GM21390 (cell line): ENCODE data around the gene DNAH10.

Source experiments
- ATAC-seq: cut with Tn5 transposase; IDR thresholded peaks from one replicate; pipeline ENCODE4 v1.9.1; 2021; ENCODE audit not compliant: unreplicated experiment

DNAH10 gene

DNA sequence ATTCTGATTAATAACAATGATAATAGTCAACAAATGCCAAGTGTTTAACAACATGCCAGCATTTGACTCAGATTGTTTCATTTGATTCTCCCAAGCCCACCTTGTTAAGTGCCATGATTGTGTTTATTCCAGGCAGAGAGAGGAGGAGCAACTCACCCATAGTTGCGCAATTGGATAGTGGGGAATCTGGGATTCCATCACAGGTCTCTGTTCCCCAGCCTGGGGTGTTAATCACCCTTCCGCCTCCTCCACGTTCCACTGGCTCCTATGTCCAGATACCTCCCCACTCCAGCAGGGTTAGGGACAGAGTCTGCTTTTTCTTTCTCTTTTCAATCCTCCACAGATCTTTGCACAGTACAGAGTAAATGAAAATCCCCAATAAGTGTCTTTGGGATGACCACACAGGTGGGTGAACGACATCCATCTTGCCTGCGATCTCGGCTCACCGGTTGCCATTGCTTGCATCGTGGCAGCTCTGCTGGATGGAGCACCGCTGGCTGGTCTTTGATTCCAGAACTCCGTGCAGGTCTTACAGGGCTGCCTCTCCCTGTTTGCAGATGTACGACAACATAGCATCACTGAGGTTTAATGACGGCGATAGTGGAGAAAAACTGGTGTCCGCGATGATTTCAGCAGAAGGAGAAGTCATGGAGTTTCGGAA, 78.8 kb downstream of the DNAH10 start:
- no peak for ATAC-seq

DNA sequence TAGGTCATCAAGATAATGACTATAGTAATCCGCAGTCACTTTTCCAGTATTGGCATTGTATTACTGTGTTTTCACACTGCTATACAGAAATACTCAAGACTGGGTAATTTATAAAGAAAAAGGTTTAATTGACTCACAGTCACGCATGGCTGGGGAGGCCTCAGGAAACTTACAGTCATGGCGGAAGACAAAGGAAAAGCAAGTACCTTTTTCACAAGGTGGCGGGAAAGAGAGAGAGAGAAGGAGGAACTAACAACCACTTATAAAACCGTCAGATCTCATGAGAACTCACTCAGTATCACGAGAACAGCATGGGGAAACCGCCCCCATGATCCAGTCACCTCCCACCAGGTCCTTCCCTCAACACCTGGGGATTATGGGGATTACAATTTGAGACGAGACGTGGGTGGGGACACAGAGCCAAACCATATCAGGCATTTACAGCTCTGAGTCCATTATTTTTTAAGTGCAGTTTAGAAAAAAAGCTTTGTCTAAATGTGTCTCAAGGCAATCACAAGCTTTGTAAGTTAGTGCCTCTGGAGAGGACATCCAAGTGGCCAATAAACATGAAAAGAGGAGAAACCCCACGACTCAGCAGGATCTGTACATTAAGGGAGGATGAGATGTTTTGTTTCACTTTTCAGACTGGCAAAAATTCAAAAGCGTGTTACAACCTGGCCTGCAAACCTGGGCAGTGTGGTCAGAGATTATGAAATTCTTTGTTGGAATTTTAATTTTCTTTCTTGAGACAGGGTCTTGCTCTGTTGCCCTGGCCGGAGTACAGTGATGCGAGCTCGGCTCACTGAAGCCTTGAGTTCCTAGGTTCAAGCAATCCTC, 82.0 kb downstream of the DNAH10 start:
- ATAC-seq: no peak

DNA sequence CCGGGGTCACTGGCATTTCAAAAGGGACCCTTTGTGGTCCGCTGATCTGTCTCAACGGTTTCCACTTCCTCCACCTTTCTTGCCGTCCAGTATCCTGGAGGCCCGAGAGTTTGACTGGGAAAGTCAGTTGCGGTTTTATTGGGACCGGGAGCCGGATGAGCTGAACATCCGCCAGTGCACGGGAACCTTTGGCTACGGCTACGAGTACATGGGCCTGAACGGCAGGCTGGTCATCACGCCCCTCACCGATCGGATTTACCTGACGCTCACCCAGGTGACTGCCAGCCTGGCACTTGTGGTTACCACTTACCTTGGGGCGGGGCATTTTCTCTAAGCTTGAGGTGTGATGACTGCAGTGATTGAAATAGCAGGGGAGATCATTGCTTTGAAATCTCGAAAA, 83.8 kb downstream of the DNAH10 start:
- ATAC-seq: no peak

- ATAC-seq: no peak
Observed at GRCh38 chr12:123846340-123846739, 84.2 kb downstream of the DNAH10 start.

DNA sequence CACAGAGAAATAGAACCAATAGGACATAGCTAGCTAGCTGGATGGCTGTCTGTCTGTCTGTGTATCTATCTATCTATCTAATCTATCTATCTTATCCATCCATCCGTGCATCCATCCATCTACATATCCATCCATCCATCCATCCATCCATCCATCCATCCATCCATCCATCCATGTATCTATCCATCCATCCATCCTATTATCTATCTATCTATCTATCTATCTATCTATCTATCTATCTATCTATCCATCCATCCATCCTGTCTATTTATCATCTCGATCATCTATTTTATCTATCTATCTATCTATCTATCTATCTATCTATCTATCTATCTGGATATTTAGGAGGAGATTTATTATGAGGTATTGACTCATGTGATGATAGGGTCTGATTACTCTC, 84.9 kb downstream of the DNAH10 start:
- no peak for ATAC-seq

GRCh38 chr12:123847876-123848275, 85.8 kb downstream of the DNAH10 start:
- ATAC-seq: no peak

DNA sequence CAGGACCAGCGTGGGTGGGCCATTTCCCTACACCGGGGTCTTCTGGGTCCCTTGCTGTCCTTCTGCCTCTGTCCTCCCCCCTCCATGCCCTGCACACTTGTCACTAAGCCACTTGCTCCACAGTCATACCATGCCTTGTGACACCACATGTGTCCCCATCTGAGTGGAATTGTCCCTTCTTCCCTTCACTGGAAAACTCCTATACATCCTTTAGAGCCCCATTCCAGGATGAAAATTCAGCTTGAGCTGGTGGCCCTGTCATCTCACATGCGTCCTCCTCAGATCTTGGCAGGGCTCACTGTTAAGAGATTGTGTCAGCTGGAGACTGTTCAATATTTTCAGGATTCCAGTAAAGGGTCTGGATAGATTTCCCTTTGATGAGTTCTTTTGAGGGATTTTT, 87.4 kb downstream of the DNAH10 start:
- no peak for ATAC-seq

DNA sequence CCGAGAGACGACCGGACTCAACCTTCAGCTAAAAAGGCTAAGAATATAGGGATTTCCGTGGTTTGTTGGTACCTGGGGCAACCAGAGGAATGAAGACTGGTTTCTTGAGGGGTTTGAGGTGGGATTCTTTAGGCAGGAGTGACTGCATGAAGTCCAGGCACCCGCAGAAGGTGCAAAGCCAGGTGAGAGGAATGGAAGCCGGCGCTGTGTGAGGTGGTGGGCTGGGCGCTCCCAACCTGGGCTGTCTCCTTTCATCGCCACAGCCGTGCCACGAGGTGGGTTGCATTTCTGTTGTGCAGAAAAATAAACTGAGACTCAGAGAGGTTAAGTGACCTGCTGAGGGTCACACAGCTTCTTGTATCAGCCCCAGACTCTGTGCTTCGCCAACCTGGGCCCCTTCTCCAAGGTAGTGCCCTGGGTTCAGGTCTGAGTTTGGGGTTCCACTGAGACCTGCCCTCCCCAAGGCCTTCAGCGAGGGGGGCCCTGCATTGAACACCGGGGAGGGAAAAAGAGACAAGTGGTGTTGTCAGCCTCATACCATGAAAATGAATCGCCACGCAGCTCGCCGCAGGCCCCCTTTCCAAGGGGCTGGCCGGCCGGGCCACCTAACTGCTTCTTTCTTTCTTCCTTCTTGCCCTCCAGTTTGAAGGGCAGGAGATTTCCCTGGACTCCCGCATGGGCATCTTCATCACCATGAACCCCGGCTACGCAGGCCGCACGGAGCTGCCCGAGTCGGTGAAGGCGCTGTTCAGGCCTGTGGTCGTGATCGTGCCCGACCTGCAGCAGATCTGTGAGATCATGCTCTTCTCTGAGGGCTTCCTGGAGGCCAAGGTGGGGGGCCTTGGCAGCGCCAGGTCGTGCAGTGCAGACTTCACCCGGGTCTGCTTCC, 88.4 kb downstream of the DNAH10 start:
- ATAC-seq: no peak

DNA sequence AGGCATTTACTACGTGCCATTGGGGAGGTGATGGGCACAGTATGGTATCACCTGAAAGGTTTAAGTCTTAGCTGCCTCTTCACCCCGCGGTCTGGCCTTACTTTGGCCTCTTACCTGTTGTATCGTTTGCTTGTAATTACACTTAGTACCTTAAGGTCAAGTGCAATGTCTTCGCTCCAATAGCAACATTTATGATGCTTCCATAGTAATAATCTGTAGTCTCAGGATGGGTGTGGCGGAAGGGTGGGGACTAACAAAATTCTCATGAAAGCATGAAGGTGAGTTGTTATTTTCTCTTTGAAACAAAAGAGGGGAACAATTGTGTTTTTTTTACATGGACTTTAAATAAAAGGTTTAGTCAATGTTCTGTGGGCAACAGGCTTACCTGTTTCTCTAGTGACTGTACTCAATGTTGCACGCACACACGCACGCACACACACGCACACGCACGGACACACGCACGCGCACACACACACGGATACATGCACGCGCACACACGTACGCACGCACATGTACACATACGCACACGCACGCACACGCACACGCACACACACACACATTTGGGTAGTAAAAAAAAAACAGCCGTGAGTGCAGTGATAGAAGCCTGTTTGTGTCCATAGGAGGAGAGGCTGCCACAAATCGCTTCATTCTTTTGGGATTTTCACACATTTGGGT, 91.4 kb downstream of the DNAH10 start:
- no peak for ATAC-seq

GRCh38 chr12:123854232-123854631, 92.1 kb downstream of the DNAH10 start:
- no peak for ATAC-seq

GRCh38 chr12:123854918-123855317, 92.8 kb downstream of the DNAH10 start:
- ATAC-seq: no peak

DNA sequence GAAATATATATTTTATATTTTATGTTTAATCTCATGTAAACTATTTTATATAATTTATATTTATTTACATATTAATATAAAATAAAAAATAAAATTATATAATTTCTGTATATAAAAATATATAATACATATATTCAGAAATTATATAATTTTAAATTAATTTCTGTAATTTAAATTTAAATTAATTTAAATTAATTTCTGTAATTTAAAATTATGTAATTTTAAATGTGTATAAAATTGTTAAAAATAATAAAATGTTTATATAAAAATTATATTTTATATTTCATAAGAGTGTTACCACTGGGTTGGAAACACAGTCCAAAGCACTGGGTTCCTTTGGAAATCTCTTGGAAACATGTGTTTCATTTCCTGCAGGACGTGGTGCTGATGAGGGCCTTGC, 94.6 kb downstream of the DNAH10 start:
- ATAC-seq: no peak

- no peak for ATAC-seq
Observed at GRCh38 chr12:123858176-123858575, 96.1 kb downstream of the DNAH10 start.

GRCh38 chr12:123859035-123859434, 96.9 kb downstream of the DNAH10 start:
- ATAC-seq: no peak

GRCh38 chr12:123860377-123860776, 98.3 kb downstream of the DNAH10 start:
- ATAC-seq: no peak

GRCh38 chr12:123861392-123861791, 99.3 kb downstream of the DNAH10 start:
- ATAC-seq: no peak

DNA sequence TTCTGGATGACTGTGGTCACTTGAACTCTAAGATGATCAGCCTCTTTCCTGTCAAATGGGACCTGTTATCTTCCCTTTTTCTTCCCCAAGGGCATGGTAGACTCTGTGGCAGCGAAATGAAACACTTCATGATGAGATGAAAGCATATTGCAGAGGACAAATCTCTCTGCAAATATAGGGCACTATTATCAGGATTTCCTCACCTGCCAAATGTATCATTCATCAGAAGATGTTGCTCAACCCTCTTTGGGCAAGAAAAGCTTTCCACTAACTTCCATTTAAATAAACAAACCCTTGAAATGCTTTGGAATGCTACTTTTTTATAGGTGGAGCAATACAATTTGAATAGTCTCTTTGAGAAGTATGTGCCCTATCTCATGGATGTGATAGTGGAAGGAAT, 105.0 kb downstream of the DNAH10 start:
- ATAC-seq: no peak

DNA sequence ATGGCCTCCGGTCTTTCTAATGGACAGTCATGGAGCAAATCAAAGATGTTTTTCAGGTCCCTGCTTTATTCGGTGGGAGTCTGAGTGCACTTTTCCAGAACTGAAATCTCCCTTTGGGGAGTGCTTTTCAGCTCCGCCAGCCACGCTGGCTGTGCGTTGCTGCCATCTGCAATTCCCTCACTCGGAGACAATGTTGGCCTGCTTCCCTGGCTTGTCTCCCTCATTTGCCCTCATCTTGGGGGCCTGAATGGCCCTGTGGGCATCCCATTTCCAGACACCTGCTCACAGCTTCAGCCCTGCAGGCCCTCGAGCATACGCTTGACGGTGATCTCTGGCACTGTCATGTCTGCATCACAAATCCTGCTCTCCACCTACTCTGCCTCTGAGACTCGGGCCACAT, 106.7 kb downstream of the DNAH10 start:
- no peak for ATAC-seq

GRCh38 chr12:123873793-123874192, 111.7 kb downstream of the DNAH10 start:
- no peak for ATAC-seq

GRCh38 chr12:123877968-123878367, 115.9 kb downstream of the DNAH10 start:
- ATAC-seq: no peak

DNA sequence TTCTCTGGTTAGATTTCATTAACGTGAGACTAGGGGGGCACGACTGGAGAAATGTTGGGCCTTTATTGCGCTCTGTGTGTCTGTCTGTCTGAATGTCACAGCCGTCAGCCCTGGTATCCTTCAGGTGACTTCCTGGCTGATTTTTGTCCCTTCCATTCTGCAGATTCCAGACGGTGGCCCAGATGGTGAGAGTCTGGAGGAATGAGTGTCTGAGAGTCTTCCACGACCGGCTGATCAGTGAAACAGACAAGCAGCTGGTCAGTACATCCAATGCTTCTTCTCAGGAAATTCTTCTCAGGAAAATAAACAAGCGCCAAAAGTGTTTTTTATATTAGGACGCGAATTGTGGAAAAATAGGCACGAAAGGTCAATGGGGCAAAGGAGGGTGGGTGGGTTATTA, 117.0 kb downstream of the DNAH10 start:
- ATAC-seq: no peak
